ENCODE data around the gene METTL25. TPM values are rescaled to one million over a fixed set of nuclear protein-coding genes. Genes with fewer than 3 reads are reported as not detected.

The METTL25 gene
- polyA plus RNA-seq, 1 of the 3 experiments (the other 2 are of a cell fraction), result 3.0 TPM

DNA sequence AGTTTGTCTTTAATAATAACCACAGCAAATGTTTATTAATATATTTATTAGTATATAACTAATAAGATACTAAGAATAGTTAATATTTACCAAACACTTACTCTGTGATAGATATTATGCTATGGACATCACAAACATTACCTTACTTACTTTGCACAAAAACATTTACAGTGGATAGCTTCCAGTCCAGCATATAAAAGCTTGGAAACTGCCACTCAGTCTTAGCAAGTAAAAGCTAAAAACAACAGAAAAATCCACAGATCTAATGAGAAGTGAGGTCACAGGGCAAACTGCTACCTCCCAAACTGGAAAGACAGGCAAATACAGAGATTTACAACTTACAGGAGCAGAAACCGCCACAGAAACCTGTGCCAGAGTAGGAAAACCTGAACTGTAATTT is 99.8 kb downstream of the METTL25 start:
- no peaks in the 10 kb centered on the region for H3K27me3 ChIP-seq (ENCODE audit: insufficient read depth)
- WGBS (ENCODE audit: low lambda C conversion rate), result 100% methylated on average over 1 of the region's 1 CpG
- H3F3A ChIP-seq (replicated peaks; ENCODE audit: insufficient read depth), result peaks cover 5% of the 10 kb centered on the region
- no peak overlapping the region for H3K4me3 ChIP-seq (ENCODE audit: low read depth in 2 of 2, low read length in 1 of 2)
- ChIA-PET POLR2A (no interaction called here), CTCF (no interaction called here)
- H3K4me2 ChIP-seq, result no peak overlapping the region
- no peaks in the 10 kb centered on the region for H3K4me1 ChIP-seq (ENCODE audit: control insufficient read depth in 1 of 2, insufficient read depth in 2 of 2, low read depth in 1 of 2, low read length in 1 of 2)
- H3K27ac ChIP-seq (ENCODE audit: low read depth in 2 of 2, low read length in 1 of 2), result no peak overlapping the region
- H3K36me3 ChIP-seq (replicated peaks in 1 of 2; ENCODE audit: control insufficient read depth in 1 of 2, insufficient read depth in 2 of 2, low read length in 1 of 2), result peaks cover 0 to 1% of the 10 kb centered on the region in 2 experiments
- no peak overlapping the region for H2AFZ ChIP-seq (ENCODE audit: low read depth)
- H3K9ac ChIP-seq, result no peak overlapping the region
- no peaks in the 10 kb centered on the region for H3K9me3 ChIP-seq
- no peak for TF ChIP-seq CHD2 (IDR thresholded peaks at IDR 0.05; ENCODE audit: low read length, partially characterized antibody)
- no peak for TF ChIP-seq USF1 (IDR thresholded peaks at IDR 0.05; ENCODE audit: borderline replicate concordance, low read depth)
- TF ChIP-seq CTCF (IDR thresholded peaks at IDR 0.05), result no peak
- no peak for TF ChIP-seq REST (IDR thresholded peaks at IDR 0.05; ENCODE audit: low read depth, low read length)
- no peak for TF ChIP-seq SIN3A (IDR thresholded peaks at IDR 0.05; ENCODE audit: borderline replicate concordance, low read depth, low read length)
- no peak for TF ChIP-seq FOXM1 (IDR thresholded peaks at IDR 0.05; ENCODE audit: low read depth)
- TF ChIP-seq TCF12 (IDR thresholded peaks at IDR 0.05), result no peak
- TF ChIP-seq EP300 (IDR thresholded peaks at IDR 0.05; ENCODE audit: borderline replicate concordance in 1 of 2, low read depth in 1 of 2, low read length in 1 of 2), result no peak
- no peak for TF ChIP-seq FOXJ3 (CRISPR knock-in tag; IDR thresholded peaks at IDR 0.05)
- no peak for TF ChIP-seq MEF2A (IDR thresholded peaks at IDR 0.05; ENCODE audit: borderline replicate concordance, low read depth)
- no peak for TF ChIP-seq RAD21 (IDR thresholded peaks at IDR 0.05; ENCODE audit: low read length)
- TF ChIP-seq IRF3 (IDR thresholded peaks at IDR 0.05; ENCODE audit: low read depth, low read length), result no peak
- no peak for TF ChIP-seq TEAD4 (IDR thresholded peaks at IDR 0.05; ENCODE audit: borderline replicate concordance, insufficient read depth)
- no peaks in the 10 kb centered on the region for H4K20me1 ChIP-seq (ENCODE audit: insufficient read depth)
- no peak for DNase-seq
- no peaks in the 10 kb centered on the region for H3K79me2 ChIP-seq (ENCODE audit: insufficient read depth)
- H3K9me2 ChIP-seq, result no peaks in the 10 kb centered on the region

Data from SK-N-SH (cell line).